Transverse colon (tissue), 4 donors: ENCODE results near the gene SULT1C2. TPM values are rescaled to one million over a fixed set of nuclear protein-coding genes. Genes with fewer than 3 reads are reported as not detected.

Experiments used
- DNase-seq: peaks from one replicate; pipeline ENCODE4 v3.0.0-alpha.2; 2019
- H3K27ac ChIP-seq, 4 donors: fragments of 200-600 bp; sonication (generic); 2 replicates each; pipeline ENCODE4 v1.5.1; 2016 to 2018; ENCODE audit warnings: inconsistent platforms in 4 of 4
- H3K27me3 ChIP-seq: fragments of 200-600 bp; sonication (generic); 2 replicates; pipeline ENCODE4 v1.5.1; 2017; ENCODE audit warnings: inconsistent platforms
- H3K36me3 ChIP-seq, 4 donors: fragments of 200-600 bp; sonication (generic); 2 replicates each; pipeline ENCODE4 v1.5.1; 2017 to 2019; ENCODE audit warnings: inconsistent platforms in 4 of 4
- H3K4me1 ChIP-seq, 4 donors: fragments of 200-600 bp; sonication (generic); 2 replicates each; pipeline ENCODE4 v1.5.1; 2017 to 2020; ENCODE audit warnings: inconsistent platforms in 4 of 4
- H3K4me3 ChIP-seq, 4 donors: fragments of 200-600 bp; sonication (generic); 1 replicate in 1 of 4; 2 replicates in 3 of 4; pipeline versions ENCODE4 v1.5.1 to v1.6.1; 2017 to 2019; ENCODE audit warnings: inconsistent platforms in 4 of 4
- H3K9me3 ChIP-seq, 2 donors: fragments of 200-600 bp; sonication (generic); 2 replicates each; pipeline ENCODE4 v1.5.1; 2017 to 2019; ENCODE audit warnings: inconsistent platforms in 2 of 2
- EP300 ChIP-seq: sonication (generic); formaldehyde crosslinking; IDR thresholded peaks from one replicate; pipeline ENCODE4 v1.6.1; 2017; ENCODE audit warnings: antibody characterized with exemption, low read depth
- POLR2A ChIP-seq: fragments of 450-650 bp; IDR thresholded peaks from one replicate; pipeline ENCODE4 v1.6.1; 2016; ENCODE audit warnings: antibody characterized with exemption, mild to moderate bottlenecking, moderate library complexity
- POLR2AphosphoS5 ChIP-seq, 3 donors: sonication (generic); formaldehyde crosslinking; IDR thresholded peaks; one replicate each; pipeline ENCODE4 v1.6.1; 2016; ENCODE audit warnings: antibody characterized with exemption in 3 of 3
- WGBS, 2 donors: methylation state at CpG; one replicate each; pipeline ENCODE4 v1.1.5; 2018; ENCODE audit warnings: low coverage in 1 of 2; 5-methylcytosine and 5-hydroxymethylcytosine counted together
- in situ Hi-C, 4 donors: fragments of 200-750 bp; cut with MboI; loops; one replicate each; pipeline versions ENCODE4 v1.15.0 to v1.15.1; 2017; ENCODE audit warnings: low sequenced_read_pairs in 3 of 4, low pct_ligation_motif_present in 1 of 4, low pct_unique_long_range_greater_than_20kb in 1 of 4
- intact Hi-C: fragments of 100-400 bp; cut with DNase I; formaldehyde crosslinking; loops from one replicate; pipeline ENCODE4 v1.15.1; 2023; ENCODE audit warnings: low total_unique reads
- total RNA-seq, 4 donors: library from RNA; depleted of rRNA; stranded (reverse); fragments of >200 nt; gene quantifications; one replicate each; pipeline ENCODE4 v1.1.0, GENCODE V29; 2016
- TF ChIP-seq, protein P1 (sequence below), 5 experiments: fragments of 200-600 bp in 3 of 5; fragments of 450-650 bp in 2 of 5; sonication (generic) in 3 of 5; IDR thresholded peaks; 1 replicate in 2 of 5; 2 replicates in 3 of 5; pipeline ENCODE4 v1.5.1; 2016 to 2017; ENCODE audit warnings: antibody characterized with exemption in 5 of 5, inconsistent platforms in 3 of 5, mild to moderate bottlenecking in 2 of 5, moderate library complexity in 1 of 5

SULT1C2 gene
- total RNA-seq, 4 donors from 2014 or later = not detected

DNA sequence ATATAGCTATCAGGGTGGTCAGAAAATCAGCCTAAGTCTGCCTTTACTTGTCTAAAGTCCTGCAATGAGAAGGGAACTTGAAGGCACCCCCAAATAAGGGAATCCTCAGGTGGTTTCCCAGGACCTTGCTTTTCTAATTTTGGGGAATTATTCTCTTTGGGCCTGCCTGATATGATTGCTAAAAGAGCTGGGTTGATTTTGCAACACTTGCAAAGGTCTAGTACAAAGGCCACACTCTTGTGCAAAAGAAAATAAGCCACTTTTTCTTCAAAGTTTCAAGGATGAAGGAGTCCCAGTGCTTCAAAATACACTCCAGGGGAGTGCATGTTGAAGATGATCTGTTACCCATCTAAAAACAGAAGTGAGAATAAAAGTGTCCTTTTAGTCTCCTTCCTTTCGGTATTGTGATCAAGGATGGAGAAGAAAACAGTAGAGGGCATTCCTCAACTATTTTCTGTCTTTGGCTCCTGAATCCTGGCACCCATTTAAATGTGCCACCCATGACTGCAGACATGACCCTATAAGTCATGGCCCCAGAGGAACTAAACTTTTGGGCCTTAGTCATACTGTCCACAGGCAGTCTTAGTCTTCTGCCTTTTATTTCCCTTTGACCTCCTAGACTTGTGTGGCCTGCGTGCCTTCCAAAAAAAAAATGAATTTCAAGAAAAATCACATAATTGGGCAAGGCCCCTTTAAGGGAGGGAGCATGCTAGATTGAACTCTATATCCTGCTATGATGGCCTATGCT is 43.9 kb upstream of the SULT1C2 start:
- no peaks in the 10 kb centered on the region for H3K27me3 ChIP-seq
- no peak overlapping the region for H3K4me3 ChIP-seq
- DNase-seq = no peak
- no peak for TF ChIP-seq POLR2AphosphoS5 (IDR thresholded peaks at IDR 0.05)
- TF ChIP-seq POLR2A = no peak
- TF ChIP-seq EP300 = no peak
- TF ChIP-seq, protein P1, sequence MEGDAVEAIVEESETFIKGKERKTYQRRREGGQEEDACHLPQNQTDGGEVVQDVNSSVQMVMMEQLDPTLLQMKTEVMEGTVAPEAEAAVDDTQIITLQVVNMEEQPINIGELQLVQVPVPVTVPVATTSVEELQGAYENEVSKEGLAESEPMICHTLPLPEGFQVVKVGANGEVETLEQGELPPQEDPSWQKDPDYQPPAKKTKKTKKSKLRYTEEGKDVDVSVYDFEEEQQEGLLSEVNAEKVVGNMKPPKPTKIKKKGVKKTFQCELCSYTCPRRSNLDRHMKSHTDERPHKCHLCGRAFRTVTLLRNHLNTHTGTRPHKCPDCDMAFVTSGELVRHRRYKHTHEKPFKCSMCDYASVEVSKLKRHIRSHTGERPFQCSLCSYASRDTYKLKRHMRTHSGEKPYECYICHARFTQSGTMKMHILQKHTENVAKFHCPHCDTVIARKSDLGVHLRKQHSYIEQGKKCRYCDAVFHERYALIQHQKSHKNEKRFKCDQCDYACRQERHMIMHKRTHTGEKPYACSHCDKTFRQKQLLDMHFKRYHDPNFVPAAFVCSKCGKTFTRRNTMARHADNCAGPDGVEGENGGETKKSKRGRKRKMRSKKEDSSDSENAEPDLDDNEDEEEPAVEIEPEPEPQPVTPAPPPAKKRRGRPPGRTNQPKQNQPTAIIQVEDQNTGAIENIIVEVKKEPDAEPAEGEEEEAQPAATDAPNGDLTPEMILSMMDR (IDR thresholded peaks at IDR 0.05) = no peak
- no peaks in the 10 kb centered on the region for H3K36me3 ChIP-seq
- H3K4me1 ChIP-seq = no peaks in the 10 kb centered on the region
- in situ Hi-C loops (no loop called here), intact Hi-C loops (no loop called here)
- peaks cover 0 to 9% of the 10 kb centered on the region in 2 donors for H3K9me3 ChIP-seq
- WGBS, 2 donors = 64 to 79% methylated on average over 2 of the region's 2 CpGs
- H3K27ac ChIP-seq = no peak overlapping the region

- Histone ChIP-seq H3K36me3 (no peaks in the 10 kb centered on the region), H3K4me3 (no peak overlapping the region), H3K9me3 (no peaks in the 10 kb centered on the region), H3K27ac (no peak overlapping the region), H3K4me1 (peaks cover 0 to 3% (median 0%) of the 10 kb centered on the region in 4 donors), H3K27me3 (no peaks in the 10 kb centered on the region)
- 31 to 43% methylated on average over 1 of the region's 1 CpG for WGBS, 2 donors
- intact Hi-C loops (no loop called here), in situ Hi-C loops (no loop called here)
- DNase-seq = no peak
- TF ChIP-seq, protein P1 (IDR thresholded peaks at IDR 0.05) = no peak
- no peak for TF ChIP-seq EP300
- no peak for TF ChIP-seq POLR2AphosphoS5 (IDR thresholded peaks at IDR 0.05)
- no peak for TF ChIP-seq POLR2A
Measured at GRCh38 chr2:108253106-108253505, 35.6 kb upstream of the SULT1C2 start.

DNA sequence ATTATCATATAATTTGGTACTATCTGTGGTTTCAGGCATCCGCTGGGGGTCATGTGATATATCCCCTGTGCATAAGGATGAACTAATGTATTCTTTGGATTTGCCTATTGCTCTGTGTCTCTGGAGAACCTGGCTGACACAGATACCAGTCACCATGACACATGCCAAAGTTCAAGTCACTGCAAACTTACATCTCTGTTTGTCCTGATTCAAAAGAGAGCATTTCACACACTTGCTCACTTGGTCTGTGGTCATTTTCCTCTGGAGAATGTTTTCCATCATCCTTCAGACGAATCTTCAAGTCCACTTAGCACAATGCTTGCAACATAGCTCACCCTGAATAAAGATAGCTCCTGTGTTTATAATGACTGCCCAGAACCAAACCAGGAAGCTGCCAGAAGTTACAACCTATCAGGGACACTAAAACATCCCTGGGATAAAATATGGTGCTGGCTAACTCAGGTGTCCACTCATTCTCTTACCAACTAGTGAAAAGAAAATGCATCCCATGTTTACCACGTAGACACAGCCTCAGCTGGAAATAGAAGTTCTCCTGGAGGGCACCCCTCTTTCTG is 30.9 kb upstream of the SULT1C2 start:
- no peaks in the 10 kb centered on the region for H3K9me3 ChIP-seq
- H3K4me3 ChIP-seq = no peak overlapping the region
- WGBS, 2 donors = 43 to 46% methylated on average over 2 to 3 of the region's 3 CpGs
- H3K4me1 ChIP-seq = peaks cover 0 to 5% (median 0%) of the 10 kb centered on the region in 4 donors
- in situ Hi-C loops (no loop called here), intact Hi-C loops (no loop called here)
- H3K27ac ChIP-seq = no peak overlapping the region
- no peaks in the 10 kb centered on the region for H3K36me3 ChIP-seq
- H3K27me3 ChIP-seq = no peaks in the 10 kb centered on the region
- DNase-seq = no peak
- TF ChIP-seq POLR2A = no peak

GRCh38 chr2:108260773-108261172 is 27.9 kb upstream of the SULT1C2 start:
- intact Hi-C loops = no loop called here
- TF ChIP-seq, protein P1 (IDR thresholded peaks at IDR 0.05) = no peak
- TF ChIP-seq POLR2A (no peak), POLR2AphosphoS5 (IDR thresholded peaks at IDR 0.05) (no peak)
- H3K27me3 ChIP-seq = no peaks in the 10 kb centered on the region
- no peak for DNase-seq
- no peak overlapping the region for H3K27ac ChIP-seq
- 85 to 88% methylated on average over 1 of the region's 1 CpG for WGBS, 2 donors
- H3K4me3 ChIP-seq = no peak overlapping the region
- in situ Hi-C loops = no loop called here
- H3K4me1 ChIP-seq = peaks cover 0 to 5% (median 0%) of the 10 kb centered on the region in 4 donors
- H3K9me3 ChIP-seq = no peaks in the 10 kb centered on the region
- no peaks in the 10 kb centered on the region for H3K36me3 ChIP-seq
